Endothelial cell (in vitro differentiated cells): ENCODE results near the gene GHR. TPM values are rescaled to one million over a fixed set of nuclear protein-coding genes. Genes with fewer than 3 reads are reported as not detected.

Experiments
- DNase-seq: peaks from one replicate; pipeline ENCODE4 v3.0.0; 2021; ENCODE audit warnings: low spot score
- H3K27ac Mint-ChIP-seq: one replicate; pipeline ENCODE4 v1.8.0; 2021; ENCODE audit warnings: mixed read lengths, inconsistent platforms; ENCODE audit not compliant: unreplicated experiment
- H3K27me3 Mint-ChIP-seq: one replicate; pipeline ENCODE4 v1.8.0; 2021; ENCODE audit warnings: mild to moderate bottlenecking, moderate library complexity, mixed read lengths, inconsistent platforms; ENCODE audit not compliant: unreplicated experiment
- H3K36me3 Mint-ChIP-seq: one replicate; pipeline ENCODE4 v1.8.0; 2021; ENCODE audit warnings: mild to moderate bottlenecking, low read depth, mixed read lengths, inconsistent platforms; ENCODE audit not compliant: unreplicated experiment
- H3K4me1 Mint-ChIP-seq: one replicate; pipeline ENCODE4 v1.8.0; 2021; ENCODE audit warnings: mild to moderate bottlenecking, mixed read lengths, inconsistent platforms; ENCODE audit not compliant: unreplicated experiment
- H3K4me3 Mint-ChIP-seq: one replicate; pipeline ENCODE4 v1.8.0; 2021; ENCODE audit warnings: mild to moderate bottlenecking, mixed read lengths, inconsistent platforms; ENCODE audit not compliant: unreplicated experiment
- H3K9me3 Mint-ChIP-seq: one replicate; pipeline ENCODE4 v1.8.0; 2021; ENCODE audit warnings: mixed read lengths, inconsistent platforms; ENCODE audit not compliant: unreplicated experiment
- total RNA-seq: library from RNA; stranded (reverse); fragmentation: NEBNext Ultra II Directional; extraction: Animal tissue kit (Norgen Biotek cat#: 25700); gene quantifications from one replicate; pipeline ENCODE4 v1.2.1, GENCODE V29; 2021; ENCODE audit not compliant: unreplicated experiment
- TF ChIP-seq, protein P1 (sequence below): fragments of 200-600 bp; sonication (generic); IDR thresholded peaks from one replicate; pipeline ENCODE4 v1.5.0; 2021; ENCODE audit warnings: antibody characterized with exemption; ENCODE audit not compliant: unreplicated experiment

Gene GHR
- total RNA-seq, 1 donor from 2014 or later = 0.67 TPM

DNA sequence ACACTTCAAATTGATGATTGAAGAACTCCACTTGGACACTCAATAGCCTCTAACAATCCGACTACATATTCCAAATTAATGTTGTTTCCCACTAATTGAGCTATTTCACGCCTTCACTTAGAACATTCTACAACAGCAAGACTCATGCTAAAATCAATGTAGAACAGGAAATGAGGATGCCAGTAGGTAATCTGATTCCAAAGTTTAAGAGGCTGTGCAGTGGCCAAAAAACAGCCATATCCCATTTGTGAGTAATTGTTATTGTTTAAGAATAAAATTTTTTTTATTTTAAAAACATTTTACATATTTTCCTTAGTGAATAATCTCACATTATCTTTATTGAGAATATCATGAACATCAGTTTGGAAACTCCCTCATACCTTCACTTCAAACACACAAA, 35.7 kb upstream of the GHR start:
- TF ChIP-seq, protein P1, sequence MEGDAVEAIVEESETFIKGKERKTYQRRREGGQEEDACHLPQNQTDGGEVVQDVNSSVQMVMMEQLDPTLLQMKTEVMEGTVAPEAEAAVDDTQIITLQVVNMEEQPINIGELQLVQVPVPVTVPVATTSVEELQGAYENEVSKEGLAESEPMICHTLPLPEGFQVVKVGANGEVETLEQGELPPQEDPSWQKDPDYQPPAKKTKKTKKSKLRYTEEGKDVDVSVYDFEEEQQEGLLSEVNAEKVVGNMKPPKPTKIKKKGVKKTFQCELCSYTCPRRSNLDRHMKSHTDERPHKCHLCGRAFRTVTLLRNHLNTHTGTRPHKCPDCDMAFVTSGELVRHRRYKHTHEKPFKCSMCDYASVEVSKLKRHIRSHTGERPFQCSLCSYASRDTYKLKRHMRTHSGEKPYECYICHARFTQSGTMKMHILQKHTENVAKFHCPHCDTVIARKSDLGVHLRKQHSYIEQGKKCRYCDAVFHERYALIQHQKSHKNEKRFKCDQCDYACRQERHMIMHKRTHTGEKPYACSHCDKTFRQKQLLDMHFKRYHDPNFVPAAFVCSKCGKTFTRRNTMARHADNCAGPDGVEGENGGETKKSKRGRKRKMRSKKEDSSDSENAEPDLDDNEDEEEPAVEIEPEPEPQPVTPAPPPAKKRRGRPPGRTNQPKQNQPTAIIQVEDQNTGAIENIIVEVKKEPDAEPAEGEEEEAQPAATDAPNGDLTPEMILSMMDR = no peak
- Mint-ChIP-seq H3K4me1 (no peaks in the 10 kb centered on the region), H3K27ac (no peak overlapping the region), H3K27me3 (no peaks in the 10 kb centered on the region), H3K36me3 (no peaks in the 10 kb centered on the region), H3K4me3 (no peak overlapping the region), H3K9me3 (peaks cover 4% of the 10 kb centered on the region)
- DNase-seq = no peak

GRCh38 chr5:42390115-42390514, 33.1 kb upstream of the GHR start:
- DNase-seq = no peak
- Mint-ChIP-seq H3K4me3 (no peak overlapping the region), H3K27me3 (no peaks in the 10 kb centered on the region), H3K36me3 (no peaks in the 10 kb centered on the region), H3K9me3 (peaks cover 4% of the 10 kb centered on the region), H3K27ac (no peak overlapping the region), H3K4me1 (no peaks in the 10 kb centered on the region)
- TF ChIP-seq, protein P1 = no peak

DNA sequence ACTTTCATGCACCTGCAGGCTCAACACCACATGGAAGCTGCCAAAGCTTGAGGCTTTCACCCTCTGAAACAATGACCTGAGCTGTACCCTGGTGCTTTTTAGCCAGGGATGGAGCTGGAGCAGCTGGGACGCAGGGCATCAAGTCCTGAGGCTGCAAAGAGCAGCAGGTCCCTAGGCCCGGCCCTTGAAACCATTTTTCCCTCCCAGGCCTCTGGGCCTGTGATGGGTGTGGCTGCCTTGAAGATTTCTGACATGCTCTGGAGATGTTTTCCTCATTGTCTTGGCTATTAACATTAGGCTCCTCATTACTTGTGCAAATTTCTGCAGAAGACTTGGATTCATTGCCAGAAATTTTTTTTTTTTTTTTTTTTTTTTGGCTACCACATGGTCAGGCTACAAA, 30.3 kb upstream of the GHR start:
- no peaks in the 10 kb centered on the region for H3K4me1 Mint-ChIP-seq
- no peaks in the 10 kb centered on the region for H3K36me3 Mint-ChIP-seq
- no peak for DNase-seq
- TF ChIP-seq, protein P1 = no peak
- H3K4me3 Mint-ChIP-seq = no peak overlapping the region
- peaks cover 4% of the 10 kb centered on the region for H3K9me3 Mint-ChIP-seq
- no peak overlapping the region for H3K27ac Mint-ChIP-seq
- H3K27me3 Mint-ChIP-seq = no peaks in the 10 kb centered on the region

DNA sequence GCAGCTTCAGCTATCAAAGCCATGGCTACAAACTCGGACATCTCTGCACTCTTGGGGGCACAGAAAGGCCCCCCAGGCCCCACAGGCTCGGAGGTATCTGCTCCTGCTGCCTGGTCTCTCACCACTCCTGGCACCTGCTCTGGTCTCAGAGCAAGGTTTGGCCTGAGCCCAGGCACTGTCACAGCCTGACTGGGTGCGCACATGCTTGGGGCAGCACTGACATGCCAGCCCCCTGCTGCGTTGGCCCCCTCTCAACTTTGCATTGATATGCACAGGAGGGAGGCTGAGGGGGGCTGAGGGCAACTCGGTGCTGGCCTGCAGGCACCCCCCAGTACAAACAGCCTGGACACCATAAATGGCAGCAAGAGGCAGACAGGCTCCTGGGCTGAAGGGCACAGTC, 27.1 kb upstream of the GHR start:
- no peak for DNase-seq
- no peaks in the 10 kb centered on the region for H3K9me3 Mint-ChIP-seq
- no peaks in the 10 kb centered on the region for H3K4me1 Mint-ChIP-seq
- no peaks in the 10 kb centered on the region for H3K27me3 Mint-ChIP-seq
- H3K27ac Mint-ChIP-seq = no peak overlapping the region
- H3K36me3 Mint-ChIP-seq = no peaks in the 10 kb centered on the region
- TF ChIP-seq, protein P1 = no peak
- no peak overlapping the region for H3K4me3 Mint-ChIP-seq

DNA sequence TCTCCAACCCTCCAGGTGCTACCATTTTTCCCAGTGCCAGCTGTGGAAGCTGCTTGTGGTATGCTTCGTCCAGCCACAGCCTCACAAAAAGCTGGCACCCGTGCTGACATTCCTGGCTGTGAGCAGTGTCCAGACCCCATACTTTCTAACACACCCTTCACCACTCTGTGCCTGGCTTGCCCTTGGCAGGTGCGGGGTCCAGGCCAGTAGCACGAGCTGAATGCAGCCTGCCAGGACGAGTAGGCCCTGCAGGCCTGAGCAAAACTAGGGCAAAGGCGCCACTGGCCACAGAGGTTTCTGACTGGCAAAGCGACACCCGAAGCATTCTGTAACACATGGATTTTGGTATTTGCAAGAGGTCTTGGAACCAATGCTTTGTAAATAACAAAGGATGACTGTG, 26.0 kb upstream of the GHR start:
- Mint-ChIP-seq H3K36me3 (no peaks in the 10 kb centered on the region), H3K4me3 (no peak overlapping the region), H3K4me1 (no peaks in the 10 kb centered on the region), H3K27me3 (no peaks in the 10 kb centered on the region), H3K9me3 (no peaks in the 10 kb centered on the region), H3K27ac (no peak overlapping the region)
- DNase-seq = no peak
- TF ChIP-seq, protein P1 = no peak
